ENCODE data around the gene CCDC69.

Gene CCDC69

DNA sequence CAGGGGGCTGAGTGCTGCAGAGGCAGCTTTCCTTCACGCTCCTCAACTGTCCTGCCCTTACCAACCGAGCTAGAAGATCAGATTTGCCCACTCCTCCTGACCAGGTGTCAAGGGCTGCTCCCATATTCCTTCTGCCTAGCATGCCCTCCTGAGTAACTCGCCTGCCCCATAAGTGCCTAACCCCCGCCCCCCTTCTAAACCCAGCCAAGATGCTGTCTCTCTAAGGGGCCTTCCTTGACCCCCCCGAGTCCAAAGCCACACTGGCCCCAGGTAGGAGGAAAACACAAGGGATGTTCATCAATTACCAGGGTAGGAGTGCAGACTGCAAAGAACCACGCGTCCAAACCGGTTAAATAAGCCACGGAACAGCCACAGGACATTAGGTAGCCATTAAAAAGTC is 4.8 kb downstream of the CCDC69 start:
- Histone ChIP-seq H3K79me2 (ENCODE audit: control insufficient read depth, insufficient read depth, low read length, poor library complexity) (peaks cover 3% of the 10 kb centered on the region), H3K14ac (ENCODE audit: low read length) (no peak overlapping the region), H3K4me3 (ENCODE audit: low read depth, low read length) (no peak overlapping the region), H3K18ac (ENCODE audit: low read length) (no peak overlapping the region), H2BK5ac (ENCODE audit: low read depth, low read length, poor library complexity) (no peak overlapping the region), H3K27ac (ENCODE audit: low read depth, low read length) (no peak overlapping the region), H3K4me2 (ENCODE audit: low read length) (no peak overlapping the region), H3K4ac (ENCODE audit: low read depth, low read length) (no peak overlapping the region), H2BK12ac (ENCODE audit: low read length) (no peak overlapping the region), H3K9me3 (ENCODE audit: insufficient read depth, low read depth, low read length) (peaks cover 3% of the 10 kb centered on the region), H3K4me1 (ENCODE audit: control insufficient read depth in 1 of 2, insufficient read depth in 2 of 2, low read length in 2 of 2) (peaks cover 24 to 33% of the 10 kb centered on the region in 2 experiments), H4K91ac (ENCODE audit: low read depth, low read length) (no peak overlapping the region), H3K36me3 (ENCODE audit: control insufficient read depth in 1 of 2, insufficient read depth in 2 of 2, low read length in 2 of 2) (no peaks in the 10 kb centered on the region), H3K79me1 (ENCODE audit: low read length) (peaks cover 15% of the 10 kb centered on the region), H4K12ac (ENCODE audit: low read depth, low read length) (no peak overlapping the region), H3K27me3 (ENCODE audit: insufficient read depth, low read length) (no peaks in the 10 kb centered on the region), H2BK120ac (ENCODE audit: insufficient read depth, low read length, poor library complexity) (no peak overlapping the region), H2AFZ (ENCODE audit: insufficient read depth, low read length, poor library complexity) (no peak overlapping the region), H3K9ac (ENCODE audit: low read length) (no peak overlapping the region), H2AK5ac (ENCODE audit: low read length) (no peak overlapping the region), H3K23ac (ENCODE audit: low read length) (no peak overlapping the region), H4K8ac (ENCODE audit: low read depth, low read length) (no peak overlapping the region)
- DNase-seq = no peak
- WGBS (ENCODE audit: extremely low coverage, insufficient coverage, insufficient read length) = no CpG with 5 or more reads among the region's 9 CpGs

DNA sequence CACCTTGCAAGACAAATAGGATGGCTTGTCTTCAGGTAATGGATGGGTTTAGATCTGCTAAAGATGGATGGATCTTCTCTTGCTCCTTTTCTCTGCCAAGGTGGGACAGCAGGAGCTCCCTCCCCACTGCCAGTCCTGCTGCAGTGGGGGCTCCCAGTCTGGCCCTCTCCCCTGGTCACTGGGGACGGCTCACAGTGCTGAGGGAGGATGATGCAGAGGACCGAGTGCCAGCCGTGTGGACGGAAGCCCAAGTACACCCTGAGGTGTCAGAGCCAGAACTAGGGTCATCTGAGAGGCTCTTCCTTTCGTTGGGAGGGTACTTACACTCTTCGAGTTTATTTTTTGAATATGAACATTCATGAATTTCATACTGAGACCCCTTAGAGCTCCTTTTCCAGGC is 5.7 kb downstream of the CCDC69 start:
- no peak overlapping the region for H3K4me3 ChIP-seq (ENCODE audit: low read depth, low read length)

DNA sequence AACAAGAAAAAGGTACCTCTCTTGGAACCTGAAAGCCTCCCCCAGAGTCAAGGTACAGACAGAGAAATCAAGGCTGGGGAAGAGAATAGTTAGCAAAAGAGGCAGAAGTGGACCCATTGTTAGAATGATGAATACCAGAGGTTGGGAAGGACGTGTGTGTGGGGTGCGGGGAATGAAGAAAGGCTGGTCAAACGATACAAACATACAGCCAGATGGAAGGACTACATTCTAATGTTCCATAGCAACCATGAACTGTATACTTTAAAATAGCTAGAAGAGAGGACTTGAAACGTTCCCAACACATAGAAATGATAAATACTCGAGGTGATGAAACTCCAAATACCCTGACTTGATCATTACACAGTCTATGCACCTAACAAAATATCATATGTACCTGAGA is 7.1 kb downstream of the CCDC69 start:
- Histone ChIP-seq H2BK12ac (ENCODE audit: low read length) (no peak overlapping the region), H2BK5ac (ENCODE audit: low read depth, low read length, poor library complexity) (no peak overlapping the region), H2BK120ac (ENCODE audit: insufficient read depth, low read length, poor library complexity) (no peak overlapping the region), H3K27ac (ENCODE audit: low read depth, low read length) (no peak overlapping the region), H4K91ac (ENCODE audit: low read depth, low read length) (no peak overlapping the region), H3K23ac (ENCODE audit: low read length) (no peak overlapping the region), H3K4me3 (ENCODE audit: low read depth, low read length) (no peak overlapping the region), H3K4ac (ENCODE audit: low read depth, low read length) (no peak overlapping the region), H4K8ac (ENCODE audit: low read depth, low read length) (no peak overlapping the region), H3K14ac (ENCODE audit: low read length) (no peak overlapping the region), H3K9me3 (ENCODE audit: insufficient read depth, low read depth, low read length) (no peaks in the 10 kb centered on the region), H2AK5ac (ENCODE audit: low read length) (no peak overlapping the region), H2AFZ (ENCODE audit: insufficient read depth, low read length, poor library complexity) (no peak overlapping the region), H3K4me2 (ENCODE audit: low read length) (no peak overlapping the region), H3K9ac (ENCODE audit: low read length) (no peak overlapping the region), H3K27me3 (ENCODE audit: insufficient read depth, low read length) (no peaks in the 10 kb centered on the region), H3K18ac (ENCODE audit: low read length) (no peak overlapping the region), H3K4me1 (ENCODE audit: control insufficient read depth in 1 of 2, insufficient read depth in 2 of 2, low read length in 2 of 2) (peaks cover 20 to 34% of the 10 kb centered on the region in 2 experiments), H4K12ac (ENCODE audit: low read depth, low read length) (no peak overlapping the region), H3K36me3 (ENCODE audit: control insufficient read depth in 1 of 2, insufficient read depth in 2 of 2, low read length in 2 of 2) (no peaks in the 10 kb centered on the region), H3K79me1 (ENCODE audit: low read length) (peaks cover 13% of the 10 kb centered on the region), H3K79me2 (ENCODE audit: control insufficient read depth, insufficient read depth, low read length, poor library complexity) (no peaks in the 10 kb centered on the region)
- WGBS (ENCODE audit: extremely low coverage, insufficient coverage, insufficient read length) = no CpG with 5 or more reads among the region's 5 CpGs
- DNase-seq = peak; percentile 79 to 89

More for the DNA sequence above, 5.7 kb downstream of the CCDC69 start:
- Histone ChIP-seq H4K8ac (ENCODE audit: low read depth, low read length) (no peak overlapping the region), H3K27me3 (ENCODE audit: insufficient read depth, low read length) (no peaks in the 10 kb centered on the region), H3K18ac (ENCODE audit: low read length) (no peak overlapping the region), H3K14ac (ENCODE audit: low read length) (no peak overlapping the region), H2BK120ac (ENCODE audit: insufficient read depth, low read length, poor library complexity) (no peak overlapping the region), H3K4ac (ENCODE audit: low read depth, low read length) (no peak overlapping the region), H3K79me2 (ENCODE audit: control insufficient read depth, insufficient read depth, low read length, poor library complexity) (no peaks in the 10 kb centered on the region), H2BK12ac (ENCODE audit: low read length) (peak overlapping the region; percentile 23), H3K9me3 (ENCODE audit: insufficient read depth, low read depth, low read length) (peaks cover 1% of the 10 kb centered on the region), H3K79me1 (ENCODE audit: low read length) (peaks cover 13% of the 10 kb centered on the region), H2AFZ (ENCODE audit: insufficient read depth, low read length, poor library complexity) (no peak overlapping the region), H3K27ac (ENCODE audit: low read depth, low read length) (no peak overlapping the region), H3K9ac (ENCODE audit: low read length) (no peak overlapping the region), H3K23ac (ENCODE audit: low read length) (no peak overlapping the region), H4K91ac (ENCODE audit: low read depth, low read length) (no peak overlapping the region), H2AK5ac (ENCODE audit: low read length) (peak overlapping the region; percentile 75), H3K4me2 (ENCODE audit: low read length) (no peak overlapping the region), H4K12ac (ENCODE audit: low read depth, low read length) (no peak overlapping the region), H3K36me3 (ENCODE audit: control insufficient read depth in 1 of 2, insufficient read depth in 2 of 2, low read length in 2 of 2) (no peaks in the 10 kb centered on the region), H3K4me1 (ENCODE audit: control insufficient read depth in 1 of 2, insufficient read depth in 2 of 2, low read length in 2 of 2) (peaks cover 25 to 34% of the 10 kb centered on the region in 2 experiments), H2BK5ac (ENCODE audit: low read depth, low read length, poor library complexity) (no peak overlapping the region)
- no CpG with 5 or more reads among the region's 6 CpGs for WGBS (ENCODE audit: extremely low coverage, insufficient coverage, insufficient read length)
- DNase-seq = no peak

DNA sequence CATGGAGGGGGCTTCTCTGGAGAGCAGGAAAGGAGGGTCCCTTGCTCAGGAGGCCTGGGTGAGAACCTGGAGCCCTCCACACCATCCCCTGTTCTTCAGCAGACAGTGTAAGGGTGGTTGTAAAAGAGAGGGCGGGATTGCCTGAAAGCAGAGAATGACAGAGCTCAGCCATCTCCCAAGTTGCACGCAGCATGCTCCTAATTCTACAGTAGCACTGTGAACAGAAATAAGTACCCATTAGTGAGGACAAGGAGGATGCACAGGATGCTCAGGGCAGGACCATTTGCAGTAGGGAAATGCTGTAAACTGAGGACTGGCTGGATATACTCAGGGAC is 8.4 kb downstream of the CCDC69 start:
- Histone ChIP-seq H3K79me2 (ENCODE audit: control insufficient read depth, insufficient read depth, low read length, poor library complexity) (no peaks in the 10 kb centered on the region), H4K8ac (ENCODE audit: low read depth, low read length) (no peak overlapping the region), H2AK5ac (ENCODE audit: low read length) (no peak overlapping the region), H3K27me3 (ENCODE audit: insufficient read depth, low read length) (no peaks in the 10 kb centered on the region), H3K79me1 (ENCODE audit: low read length) (peaks cover 13% of the 10 kb centered on the region), H2BK5ac (ENCODE audit: low read depth, low read length, poor library complexity) (no peak overlapping the region), H3K27ac (ENCODE audit: low read depth, low read length) (peak overlapping the region; percentile 37), H3K18ac (ENCODE audit: low read length) (no peak overlapping the region), H2BK12ac (ENCODE audit: low read length) (no peak overlapping the region), H4K91ac (ENCODE audit: low read depth, low read length) (peak overlapping the region; percentile 7), H3K4me2 (ENCODE audit: low read length) (no peak overlapping the region), H2BK120ac (ENCODE audit: insufficient read depth, low read length, poor library complexity) (no peak overlapping the region), H3K23ac (ENCODE audit: low read length) (no peak overlapping the region), H2AFZ (ENCODE audit: insufficient read depth, low read length, poor library complexity) (no peak overlapping the region), H3K4me3 (ENCODE audit: low read depth, low read length) (no peak overlapping the region), H3K9me3 (ENCODE audit: insufficient read depth, low read depth, low read length) (no peaks in the 10 kb centered on the region), H3K36me3 (ENCODE audit: control insufficient read depth in 1 of 2, insufficient read depth in 2 of 2, low read length in 2 of 2) (no peaks in the 10 kb centered on the region), H3K4me1 (ENCODE audit: control insufficient read depth in 1 of 2, insufficient read depth in 2 of 2, low read length in 2 of 2) (peaks cover 26 to 39% of the 10 kb centered on the region in 2 experiments), H3K9ac (ENCODE audit: low read length) (no peak overlapping the region), H3K14ac (ENCODE audit: low read length) (no peak overlapping the region), H4K12ac (ENCODE audit: low read depth, low read length) (no peak overlapping the region), H3K4ac (ENCODE audit: low read depth, low read length) (no peak overlapping the region)
- no CpG with 5 or more reads among the region's 2 CpGs for WGBS (ENCODE audit: extremely low coverage, insufficient coverage, insufficient read length)
- no peak for DNase-seq

Data from trophoblast cell (in vitro differentiated cells and primary cell).